Stomach smooth muscle (tissue), 2 donors: ENCODE data around the gene PRMT2.
A peak's percentile ranks its signal among the peaks of the same experiment; 100 is the strongest.

Experiments
- H3K27ac ChIP-seq: one replicate; pipeline ENCODE4 v1.7.0; 2013; ENCODE audit warnings: mild to moderate bottlenecking, low read length, inconsistent platforms
- H3K27me3 ChIP-seq, 2 donors: one replicate each; pipeline ENCODE4 v1.7.0; 2013; ENCODE audit warnings: low read length in 2 of 2; ENCODE audit not compliant: insufficient read depth in 2 of 2, control insufficient read depth in 1 of 2
- H3K36me3 ChIP-seq, 2 donors: one replicate each; pipeline ENCODE4 v1.7.0; 2013; ENCODE audit warnings: low read length in 2 of 2; ENCODE audit not compliant: control insufficient read depth in 2 of 2, insufficient read depth in 2 of 2
- H3K4me1 ChIP-seq: one replicate; pipeline ENCODE4 v1.7.0; 2013; ENCODE audit warnings: low read length; ENCODE audit not compliant: control insufficient read depth, insufficient read depth
- H3K4me3 ChIP-seq, 2 donors: one replicate each; pipeline ENCODE4 v1.7.0; 2013; ENCODE audit warnings: low read length in 2 of 2
- H3K9ac ChIP-seq, 2 donors: one replicate each; pipeline ENCODE4 v1.7.0; 2013; ENCODE audit warnings: low read length in 2 of 2, mild to moderate bottlenecking in 1 of 2
- H3K9me3 ChIP-seq, 2 donors: one replicate each; pipeline ENCODE4 v1.7.0; 2013; ENCODE audit warnings: low read length in 2 of 2; ENCODE audit not compliant: control insufficient read depth in 2 of 2
- donor health status: healthy.
- donor health status: Pancreatic carcinoma.

Gene PRMT2

GRCh38 chr21:46618738-46619379 lies 16.6 kb upstream of the PRMT2 start:
- Histone ChIP-seq H3K27ac (no peak overlapping the region), H3K4me1 (peaks cover 2% of the 10 kb centered on the region), H3K9me3 (no peaks in the 10 kb centered on the region), H3K4me3 (no peak overlapping the region), H3K9ac (no peak overlapping the region), H3K36me3 (no peaks in the 10 kb centered on the region), H3K27me3 (peaks cover 0 to 3% of the 10 kb centered on the region in 2 donors)

GRCh38 chr21:46619846-46620245 lies 15.6 kb upstream of the PRMT2 start:
- H3K9ac ChIP-seq, result no peak overlapping the region
- no peaks in the 10 kb centered on the region for H3K36me3 ChIP-seq
- peaks cover 0 to 5% of the 10 kb centered on the region in 2 donors for H3K9me3 ChIP-seq

GRCh38 chr21:46620846-46621245 lies 14.6 kb upstream of the PRMT2 start:
- Histone ChIP-seq H3K27me3 (peaks cover 0 to 3% of the 10 kb centered on the region in 2 donors), H3K36me3 (no peaks in the 10 kb centered on the region), H3K4me3 (no peak overlapping the region), H3K4me1 (peaks cover 7% of the 10 kb centered on the region), H3K9me3 (peaks cover 0 to 14% of the 10 kb centered on the region in 2 donors), H3K9ac (no peak overlapping the region), H3K27ac (peak overlapping the region; percentile 24)

More at GRCh38 chr21:46619846-46620245, 15.6 kb upstream of the PRMT2 start:
- H3K27ac ChIP-seq, result no peak overlapping the region
- H3K27me3 ChIP-seq, result peaks cover 0 to 3% of the 10 kb centered on the region in 2 donors
- H3K4me3 ChIP-seq, result no peak overlapping the region
- peaks cover 7% of the 10 kb centered on the region for H3K4me1 ChIP-seq

GRCh38 chr21:46621457-46622182 lies 13.9 kb upstream of the PRMT2 start:
- H3K9me3 ChIP-seq, result peaks cover 0 to 14% of the 10 kb centered on the region in 2 donors
- no peaks in the 10 kb centered on the region for H3K36me3 ChIP-seq
- H3K27me3 ChIP-seq, result peaks cover 0 to 3% of the 10 kb centered on the region in 2 donors
- no peak overlapping the region for H3K9ac ChIP-seq
- H3K27ac ChIP-seq, result peak overlapping the region; percentile 24
- H3K4me3 ChIP-seq, result no peak overlapping the region
- peaks cover 7% of the 10 kb centered on the region for H3K4me1 ChIP-seq

GRCh38 chr21:46622226-46622625 lies 13.2 kb upstream of the PRMT2 start:
- Histone ChIP-seq H3K27ac (peak overlapping the region; percentile 24), H3K9me3 (peaks cover 0 to 14% of the 10 kb centered on the region in 2 donors), H3K9ac (no peak overlapping the region), H3K36me3 (no peaks in the 10 kb centered on the region), H3K4me3 (no peak overlapping the region), H3K27me3 (peaks cover 0 to 3% of the 10 kb centered on the region in 2 donors), H3K4me1 (peaks cover 7% of the 10 kb centered on the region)

GRCh38 chr21:46624050-46624449 lies 11.4 kb upstream of the PRMT2 start:
- Histone ChIP-seq H3K4me1 (peaks cover 7% of the 10 kb centered on the region), H3K9me3 (peaks cover 0 to 14% of the 10 kb centered on the region in 2 donors), H3K27me3 (peaks cover 8 to 13% of the 10 kb centered on the region in 2 donors), H3K9ac (no peak overlapping the region), H3K27ac (no peak overlapping the region), H3K36me3 (no peaks in the 10 kb centered on the region), H3K4me3 (no peak overlapping the region)

GRCh38 chr21:46625759-46626158 lies 9.7 kb upstream of the PRMT2 start:
- peaks cover 9 to 11% of the 10 kb centered on the region in 2 donors for H3K27me3 ChIP-seq
- H3K36me3 ChIP-seq, result no peaks in the 10 kb centered on the region
- no peak overlapping the region for H3K27ac ChIP-seq
- H3K9me3 ChIP-seq, result peaks cover 0 to 14% of the 10 kb centered on the region in 2 donors
- peaks cover 7% of the 10 kb centered on the region for H3K4me1 ChIP-seq
- no peak overlapping the region for H3K9ac ChIP-seq
- no peak overlapping the region for H3K4me3 ChIP-seq

GRCh38 chr21:46626536-46626935 lies 8.9 kb upstream of the PRMT2 start:
- Histone ChIP-seq H3K4me1 (peaks cover 4% of the 10 kb centered on the region), H3K9ac (no peak overlapping the region), H3K4me3 (no peak overlapping the region), H3K27ac (no peak overlapping the region), H3K27me3 (peaks cover 9 to 11% of the 10 kb centered on the region in 2 donors), H3K36me3 (no peaks in the 10 kb centered on the region), H3K9me3 (peaks cover 0 to 14% of the 10 kb centered on the region in 2 donors)

GRCh38 chr21:46626975-46627501 lies 8.4 kb upstream of the PRMT2 start:
- no peaks in the 10 kb centered on the region for H3K36me3 ChIP-seq
- no peak overlapping the region for H3K4me3 ChIP-seq
- H3K27ac ChIP-seq, result no peak overlapping the region
- no peak overlapping the region for H3K9ac ChIP-seq
- H3K9me3 ChIP-seq, result peaks cover 0 to 14% of the 10 kb centered on the region in 2 donors
- peaks cover 4% of the 10 kb centered on the region for H3K4me1 ChIP-seq
- H3K27me3 ChIP-seq, result peaks cover 9 to 11% of the 10 kb centered on the region in 2 donors

GRCh38 chr21:46627726-46628125 lies 7.7 kb upstream of the PRMT2 start:
- no peak overlapping the region for H3K9ac ChIP-seq
- H3K36me3 ChIP-seq, result no peaks in the 10 kb centered on the region
- peaks cover 9 to 11% of the 10 kb centered on the region in 2 donors for H3K27me3 ChIP-seq
- H3K4me1 ChIP-seq, result peaks cover 4% of the 10 kb centered on the region
- no peak overlapping the region for H3K27ac ChIP-seq
- H3K4me3 ChIP-seq, result no peak overlapping the region
- H3K9me3 ChIP-seq, result peaks cover 0 to 14% of the 10 kb centered on the region in 2 donors
